PC-9 (cell line): Measurements from ENCODE around the gene SH3PXD2B. TPM values are rescaled to one million over a fixed set of nuclear protein-coding genes. Genes with fewer than 3 reads are reported as not detected.
A peak's percentile ranks its signal among the peaks of the same experiment; 100 is the strongest.

Source experiments
- BruUV-seq: library from RNA; stranded (reverse); fragments of 400-500 nt; replicated peaks from 2 replicates; lab custom pipeline; 2021; lab: Mats Ljungman, UMichigan
- CTCF ChIA-PET: fragments of 300-600 bp; sonication (Branson Sonifier 250); formaldehyde crosslinking; loops from one replicate; lab custom pipeline; 2022; ENCODE audit warnings: antibody characterized with exemption; lab: Charles Lee
- POLR2A ChIA-PET: fragments of 300-600 bp; sonication (Branson Sonifier 250); formaldehyde crosslinking; loops from one replicate; lab custom pipeline; 2022; ENCODE audit warnings: antibody characterized with exemption; ENCODE audit not compliant: unreplicated experiment; lab: Charles Lee
- DNase-seq, 2 experiments: peaks; one replicate each; pipeline versions ENCODE4 v3.0.0 to v3.0.0-alpha.2; 2015 to 2022; ENCODE audit warnings: mixed read lengths in 1 of 2
- H2AFZ ChIP-seq: fragments of 200-600 bp; sonication (generic); 2 replicates; pipeline ENCODE4 v1.8.1; 2017; ENCODE audit warnings: antibody characterized with exemption
- H3F3A ChIP-seq: fragments of 200-600 bp; sonication (generic); 2 replicates; pipeline ENCODE4 v1.8.1; 2017; ENCODE audit warnings: antibody characterized with exemption, mild to moderate bottlenecking, low read depth; ENCODE audit not compliant: insufficient read depth
- H3K27ac ChIP-seq: fragments of 200-600 bp; sonication (generic); 2 replicates; pipeline ENCODE4 v1.6.1; 2016; ENCODE audit warnings: mixed run types
- H3K27me3 ChIP-seq: fragments of 200-600 bp; sonication (generic); 2 replicates; pipeline ENCODE4 v1.6.1; 2016; ENCODE audit warnings: low read depth, mixed run types; ENCODE audit not compliant: insufficient read depth
- H3K36me3 ChIP-seq: fragments of 200-600 bp; sonication (generic); 2 replicates; pipeline ENCODE4 v1.6.1; 2016; ENCODE audit warnings: low read depth, mixed run types
- H3K4me1 ChIP-seq: fragments of 200-600 bp; sonication (generic); replicated peaks from 2 replicates; pipeline ENCODE4 v1.6.1; 2016; ENCODE audit warnings: mixed run types; ENCODE audit not compliant: insufficient read depth
- H3K4me2 ChIP-seq: fragments of 200-600 bp; sonication (generic); 2 replicates; pipeline ENCODE4 v1.6.1; 2017; ENCODE audit warnings: mixed run types
- H3K4me3 ChIP-seq: fragments of 200-600 bp; sonication (generic); 2 replicates; pipeline ENCODE4 v1.6.1; 2016; ENCODE audit warnings: mixed run types
- H3K79me2 ChIP-seq: fragments of 200-600 bp; sonication (generic); 2 replicates; pipeline ENCODE4 v1.6.1; 2017; ENCODE audit warnings: low read depth, mixed run types
- H3K9me2 ChIP-seq: fragments of 200-600 bp; sonication (generic); 2 replicates; pipeline ENCODE4 v1.8.1; 2017; ENCODE audit warnings: mild to moderate bottlenecking; ENCODE audit not compliant: insufficient read depth
- H3K9me3 ChIP-seq: fragments of 200-600 bp; sonication (generic); 2 replicates; pipeline ENCODE4 v1.8.1; 2016; ENCODE audit warnings: low read depth; ENCODE audit not compliant: insufficient read depth
- H4K20me1 ChIP-seq: fragments of 200-600 bp; sonication (generic); 2 replicates; pipeline ENCODE4 v1.8.1; 2017; ENCODE audit not compliant: insufficient read depth
- CTCF ChIP-seq: fragments of 200-600 bp; sonication (generic); conservative IDR thresholded peaks from 2 replicates; pipeline ENCODE4 v1.6.1; 2017; ENCODE audit warnings: mixed run types, antibody characterized with exemption, mild to moderate bottlenecking, moderate library complexity
- EZH2 ChIP-seq: fragments of 200-600 bp; sonication (generic); IDR thresholded peaks from 2 replicates; pipeline ENCODE4 v1.8.0; 2017; ENCODE audit warnings: antibody characterized with exemption, low read depth
- intact Hi-C: fragments of 100-400 bp; cut with micrococcal nuclease; formaldehyde crosslinking; loops from one replicate; pipeline ENCODE4 v1.10.0; 2022; ENCODE audit not compliant: unreplicated experiment
- total RNA-seq: library from RNA; stranded (reverse); gene quantifications from 2 replicates; pipeline ENCODE4 v1.2.3, GENCODE V29; 2021

Gene SH3PXD2B
- total RNA-seq, 1 experiment from 2014 or later = 29.3 TPM

GRCh38 chr5:172455511-172456061 is 1.3 kb upstream of the SH3PXD2B start:
- DNase-seq = no peak
- Histone ChIP-seq H4K20me1 (0 out of 2 replicates have a peak, but pooled peaks cover 3% of the 10 kb centered on the region), H3K4me1 (peaks cover 18% of the 10 kb centered on the region), H3F3A (peaks cover 9% of the 10 kb centered on the region; the same call in 1 of the 2 replicates), H2AFZ (no peak overlapping the region), H3K9me2 (no peaks in the 10 kb centered on the region), H3K4me3 (no peak overlapping the region), H3K9me3 (no peaks in the 10 kb centered on the region), H3K36me3 (no peaks in the 10 kb centered on the region), H3K79me2 (no peaks in the 10 kb centered on the region), H3K27ac (no peak overlapping the region), H3K27me3 (no peaks in the 10 kb centered on the region), H3K4me2 (no peak overlapping the region)
- intact Hi-C loops = no loop called here
- CTCF ChIA-PET = interaction anchor here (0.5 kb wide), 1 partner anchor 243 kb away, joined by 3 read pairs; no protein-coding TSS in a partner anchor
- TF ChIP-seq EZH2 (no peak), CTCF (no peak)
- POLR2A ChIA-PET = no interaction called here
- no TSS peak for BruUV-seq

GRCh38 chr5:172455087-172455381 is 709 bp upstream of the SH3PXD2B start:
- Histone ChIP-seq H2AFZ (peak overlapping the region; percentile 92), H3K9me3 (no peaks in the 10 kb centered on the region), H3K9me2 (no peaks in the 10 kb centered on the region), H3F3A (peaks cover 9% of the 10 kb centered on the region; the same call in 1 of the 2 replicates), H3K4me1 (peaks cover 18% of the 10 kb centered on the region), H3K27ac (no peak overlapping the region), H3K36me3 (no peaks in the 10 kb centered on the region), H3K27me3 (no peaks in the 10 kb centered on the region), H4K20me1 (0 out of 2 replicates have a peak, but pooled peaks cover 4% of the 10 kb centered on the region), H3K4me3 (peak overlapping the region; percentile 76; the same call in 1 of the 2 replicates), H3K79me2 (no peaks in the 10 kb centered on the region), H3K4me2 (peak overlapping the region; percentile 70)
- TF ChIP-seq CTCF = no peak
- TF ChIP-seq EZH2 = no peak
- ChIA-PET CTCF (no interaction called here), POLR2A (no interaction called here)
- intact Hi-C loops = no loop called here
- BruUV-seq = TSS peak; percentile 52
- no peak for DNase-seq

- peak overlapping the region; percentile 71 for H2AFZ ChIP-seq
- peaks cover 9% of the 10 kb centered on the region; the same call in 1 of the 2 replicates for H3F3A ChIP-seq
- H3K27ac ChIP-seq = no peak overlapping the region
- TF ChIP-seq EZH2 (no peak), CTCF (no peak)
- no peaks in the 10 kb centered on the region for H3K9me3 ChIP-seq
- no peaks in the 10 kb centered on the region for H3K27me3 ChIP-seq
- intact Hi-C loops = loop anchor here (1.0 to 5.0 kb wide), 7 partner anchors 41 to 541 kb away; partner anchors contain the start of genes STK10 and UBTD2
- peaks cover 18% of the 10 kb centered on the region for H3K4me1 ChIP-seq
- POLR2A ChIA-PET = no interaction called here
- BruUV-seq = no TSS peak
- H3K4me2 ChIP-seq = peak overlapping the region; percentile 97
- no peak for DNase-seq
- H3K9me2 ChIP-seq = no peaks in the 10 kb centered on the region
- H3K36me3 ChIP-seq = no peaks in the 10 kb centered on the region
- H3K79me2 ChIP-seq = no peaks in the 10 kb centered on the region
- CTCF ChIA-PET = interaction anchor here (1.2 kb wide), 1 partner anchor 10 kb away, joined by 4 read pairs; no protein-coding TSS in a partner anchor
- H3K4me3 ChIP-seq = peak overlapping the region; percentile 62
- H4K20me1 ChIP-seq = 0 out of 2 replicates have a peak, but pooled peaks cover 4% of the 10 kb centered on the region
Measured at GRCh38 chr5:172453986-172454357, 353 bp downstream of the SH3PXD2B start.
